CD8-positive, alpha-beta memory T cell (primary cell): ENCODE measurements around the gene YAP1. TPM values are rescaled to one million over a fixed set of nuclear protein-coding genes. Genes with fewer than 3 reads are reported as not detected.
"Not testable (repeated sequence)": the region's sequence is repeated elsewhere in the genome, so short reads cannot be mapped to it uniquely, and the experiment has no call there.

Experiments used
- CTCF ChIA-PET: fragments of 350-600 bp; sonication (Branson Sonifier 250); formaldehyde crosslinking; loops from one replicate; lab custom pipeline; 2021; ENCODE audit warnings: antibody characterized with exemption; lab: Charles Lee
- POLR2A ChIA-PET: fragments of 350-600 bp; sonication (Branson Sonifier 250); formaldehyde crosslinking; loops from one replicate; lab custom pipeline; 2021; ENCODE audit warnings: antibody characterized with exemption; lab: Charles Lee
- DNase-seq, 5 donors: peaks; one replicate each; pipeline versions ENCODE4 v3.0.0 to v3.0.0-alpha.2; 2020 to 2022; ENCODE audit warnings: mixed read lengths in 1 of 5
- H3K27ac ChIP-seq: one replicate; pipeline ENCODE4 v1.7.0; 2013; ENCODE audit warnings: low read depth, mild to moderate bottlenecking, low read length, moderate library complexity
- H3K27me3 ChIP-seq: 2 replicates; pipeline ENCODE4 v1.7.0; 2013; ENCODE audit warnings: low read length, mild to moderate bottlenecking; ENCODE audit not compliant: insufficient read depth, poor library complexity, severe bottlenecking
- H3K36me3 ChIP-seq: 2 replicates; pipeline ENCODE4 v1.7.0; 2013; ENCODE audit warnings: mild to moderate bottlenecking, low read length, moderate library complexity; ENCODE audit not compliant: insufficient read depth
- H3K4me1 ChIP-seq: 2 replicates; pipeline ENCODE4 v1.7.0; 2013; ENCODE audit warnings: mild to moderate bottlenecking, low read length, moderate library complexity; ENCODE audit not compliant: insufficient read depth
- H3K4me3 ChIP-seq: 2 replicates; pipeline ENCODE4 v1.7.0; 2013; ENCODE audit warnings: mild to moderate bottlenecking, low read length
- H3K9me3 ChIP-seq: 2 replicates; pipeline ENCODE4 v1.7.0; 2013; ENCODE audit warnings: mild to moderate bottlenecking, low read length
- H3K27ac Mint-ChIP-seq, 8 donors: one replicate each; pipeline ENCODE4 v1.8.0; 2020 to 2021; ENCODE audit warnings: mixed read lengths in 8 of 8, mild to moderate bottlenecking in 6 of 8, inconsistent platforms in 3 of 8, moderate library complexity in 3 of 8
- H3K27me3 Mint-ChIP-seq, 2 donors: one replicate each; pipeline ENCODE4 v1.8.0; 2020 to 2021; ENCODE audit warnings: mixed read lengths in 2 of 2, mild to moderate bottlenecking in 1 of 2, moderate library complexity in 1 of 2
- H3K36me3 Mint-ChIP-seq, 3 donors: one replicate each; pipeline ENCODE4 v1.8.0; 2020 to 2021; ENCODE audit warnings: mixed read lengths in 3 of 3, inconsistent platforms in 1 of 3, mild to moderate bottlenecking in 1 of 3
- H3K4me1 Mint-ChIP-seq, 3 donors: one replicate each; pipeline ENCODE4 v1.8.0; 2020 to 2021; ENCODE audit warnings: mixed read lengths in 3 of 3, inconsistent platforms in 1 of 3, mild to moderate bottlenecking in 1 of 3
- H3K4me3 Mint-ChIP-seq, 7 donors: one replicate each; pipeline ENCODE4 v1.8.0; 2020 to 2021; ENCODE audit warnings: mixed read lengths in 7 of 7, mild to moderate bottlenecking in 6 of 7, moderate library complexity in 4 of 7, inconsistent platforms in 2 of 7
- H3K9me3 Mint-ChIP-seq, 5 donors: one replicate each; pipeline ENCODE4 v1.8.0; 2020 to 2022; ENCODE audit warnings: mixed read lengths in 5 of 5, mild to moderate bottlenecking in 3 of 5, moderate library complexity in 2 of 5, inconsistent platforms in 1 of 5
- polyA plus RNA-seq: library from polyadenylated mRNA; unstranded; fragments of 300-500 nt; fragmentation: Illumina TruSeq; gene quantifications from one replicate; pipeline ENCODE4 v1.2.3, GENCODE V29; 2021
- total RNA-seq, 2 experiments: library from RNA; stranded (reverse); gene quantifications; one replicate each; pipeline ENCODE4 v1.2.3, GENCODE V29; 2021

Gene YAP1
- total and polyA plus RNA-seq, 3 experiments from 2014 or later = 0.12 to 0.42 (median 0.20) TPM

DNA sequence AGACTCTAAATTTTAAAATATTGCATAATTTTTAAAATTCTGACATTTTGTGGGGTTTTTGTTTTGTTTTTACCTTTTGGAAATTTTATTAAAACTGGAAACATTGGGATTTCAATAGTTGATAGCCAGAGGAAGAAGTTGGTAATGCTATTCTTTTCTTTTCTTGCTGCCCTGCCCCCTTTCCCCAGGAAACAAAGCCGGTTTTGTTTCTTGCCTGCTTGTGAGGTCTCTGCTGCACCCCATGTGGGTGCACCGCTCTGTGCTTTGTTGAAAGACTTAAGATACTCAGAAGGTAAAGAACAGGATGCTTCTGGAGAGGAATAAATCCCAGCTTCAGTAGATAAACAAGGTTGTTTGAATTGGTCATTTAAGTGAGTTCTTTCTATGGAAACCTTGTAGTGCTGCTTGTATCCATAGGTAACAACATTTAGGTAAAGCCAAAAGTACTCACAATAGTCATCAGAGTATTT, 87.5 kb downstream of the YAP1 start:
- no peaks in the 10 kb centered on the region for H3K36me3 Mint-ChIP-seq
- peaks cover 0 to 3% (median 2%) of the 10 kb centered on the region in 5 donors for H3K9me3 Mint-ChIP-seq
- no peaks in the 10 kb centered on the region for H3K4me1 Mint-ChIP-seq
- H3K4me1 ChIP-seq = no peaks in the 10 kb centered on the region
- POLR2A ChIA-PET = no interaction called here
- peaks cover 6 to 37% of the 10 kb centered on the region in 2 donors for H3K27me3 Mint-ChIP-seq
- no peak for DNase-seq
- H3K9me3 ChIP-seq = no peaks in the 10 kb centered on the region
- CTCF ChIA-PET = no interaction called here
- no peaks in the 10 kb centered on the region for H3K36me3 ChIP-seq
- H3K4me3 ChIP-seq = no peak overlapping the region
- H3K27ac Mint-ChIP-seq = no peak overlapping the region
- H3K27ac ChIP-seq = no peak overlapping the region
- no peaks in the 10 kb centered on the region for H3K27me3 ChIP-seq
- no peak overlapping the region for H3K4me3 Mint-ChIP-seq

GRCh38 chr11:102199673-102200072, 89.4 kb downstream of the YAP1 start:
- ChIA-PET POLR2A (no interaction called here), CTCF (no interaction called here)
- Mint-ChIP-seq H3K27ac (no peak overlapping the region), H3K4me1 (no peaks in the 10 kb centered on the region), H3K36me3 (no peaks in the 10 kb centered on the region), H3K27me3 (peaks cover 8 to 39% of the 10 kb centered on the region in 2 donors), H3K9me3 (peaks cover 0 to 3% (median 2%) of the 10 kb centered on the region in 5 donors), H3K4me3 (no peak overlapping the region)
- H3K27ac ChIP-seq = no peak overlapping the region
- H3K36me3 ChIP-seq = no peaks in the 10 kb centered on the region
- no peak overlapping the region for H3K4me3 ChIP-seq
- H3K9me3 ChIP-seq = no peaks in the 10 kb centered on the region
- no peaks in the 10 kb centered on the region for H3K27me3 ChIP-seq
- DNase-seq = no peak
- H3K4me1 ChIP-seq = no peaks in the 10 kb centered on the region

- H3K27ac Mint-ChIP-seq, CTCF ChIA-PET: not testable (repeated sequence)
Observed at GRCh38 chr11:102200325-102200724, 90.1 kb downstream of the YAP1 start.

GRCh38 chr11:102201776-102202175, 91.5 kb downstream of the YAP1 start:
- H3K4me3 Mint-ChIP-seq = no peak overlapping the region

More at GRCh38 chr11:102200325-102200724, 90.1 kb downstream of the YAP1 start:
- H3K4me1 Mint-ChIP-seq, H3K9me3 ChIP-seq, H3K4me3 ChIP-seq, H3K4me3 Mint-ChIP-seq, H3K9me3 Mint-ChIP-seq, H3K27me3 ChIP-seq, POLR2A ChIA-PET, H3K27ac ChIP-seq, DNase-seq, H3K36me3 Mint-ChIP-seq, H3K4me1 ChIP-seq, H3K36me3 ChIP-seq: not testable (repeated sequence)
- peaks cover 8 to 40% of the 10 kb centered on the region in 2 donors for H3K27me3 Mint-ChIP-seq

GRCh38 chr11:102202972-102203371, 92.7 kb downstream of the YAP1 start:
- Mint-ChIP-seq H3K4me3 (no peak overlapping the region), H3K9me3 (no peaks in the 10 kb centered on the region), H3K4me1 (no peaks in the 10 kb centered on the region), H3K27me3 (peaks cover 6 to 44% of the 10 kb centered on the region in 2 donors), H3K27ac (no peak overlapping the region), H3K36me3 (no peaks in the 10 kb centered on the region)
- Histone ChIP-seq H3K27me3 (peaks cover 4% of the 10 kb centered on the region), H3K4me1 (no peaks in the 10 kb centered on the region), H3K4me3 (no peak overlapping the region), H3K27ac (no peak overlapping the region), H3K36me3 (no peaks in the 10 kb centered on the region), H3K9me3 (no peaks in the 10 kb centered on the region)
- no peak for DNase-seq
- ChIA-PET POLR2A (no interaction called here), CTCF (no interaction called here)

More at GRCh38 chr11:102201776-102202175, 91.5 kb downstream of the YAP1 start:
- Mint-ChIP-seq H3K36me3 (no peaks in the 10 kb centered on the region), H3K4me1 (no peaks in the 10 kb centered on the region), H3K27me3 (peaks cover 8 to 47% of the 10 kb centered on the region in 2 donors), H3K9me3 (no peaks in the 10 kb centered on the region), H3K27ac (no peak overlapping the region)
- Histone ChIP-seq H3K4me3 (no peak overlapping the region), H3K9me3 (no peaks in the 10 kb centered on the region), H3K36me3 (no peaks in the 10 kb centered on the region), H3K27me3 (peaks cover 4% of the 10 kb centered on the region), H3K4me1 (no peaks in the 10 kb centered on the region), H3K27ac (no peak overlapping the region)
- DNase-seq = no peak
- POLR2A ChIA-PET = no interaction called here
- CTCF ChIA-PET = no interaction called here

DNA sequence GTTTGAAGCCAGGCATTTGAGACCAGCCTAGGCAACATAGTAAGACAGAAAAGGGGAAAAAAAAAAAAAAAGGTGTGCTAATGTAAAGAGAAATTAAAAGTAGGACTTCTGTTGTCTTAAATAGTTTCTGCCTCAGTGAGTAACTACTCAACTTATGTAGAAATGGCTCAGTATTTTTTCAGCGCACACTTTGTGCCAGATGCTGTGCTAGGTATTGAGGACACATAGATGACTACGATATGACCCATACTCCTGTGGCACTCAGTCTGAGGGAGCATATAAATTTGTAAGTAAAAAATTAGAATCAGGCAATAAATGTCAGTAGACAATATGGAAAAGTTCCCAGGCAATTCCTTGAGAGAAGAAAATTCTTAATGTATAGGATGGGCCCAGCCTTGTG, 93.9 kb downstream of the YAP1 start:
- peaks cover 4% of the 10 kb centered on the region for H3K27me3 ChIP-seq
- H3K4me1 Mint-ChIP-seq = no peaks in the 10 kb centered on the region
- H3K27ac ChIP-seq = no peak overlapping the region
- H3K27me3 Mint-ChIP-seq = peaks cover 2 to 38% of the 10 kb centered on the region in 2 donors
- no peaks in the 10 kb centered on the region for H3K4me1 ChIP-seq
- no peaks in the 10 kb centered on the region for H3K36me3 ChIP-seq
- POLR2A ChIA-PET = no interaction called here
- H3K27ac Mint-ChIP-seq = no peak overlapping the region
- no peak for DNase-seq
- CTCF ChIA-PET = no interaction called here
- no peaks in the 10 kb centered on the region for H3K36me3 Mint-ChIP-seq
- H3K9me3 ChIP-seq = no peaks in the 10 kb centered on the region
- H3K9me3 Mint-ChIP-seq = no peaks in the 10 kb centered on the region
- H3K4me3 Mint-ChIP-seq = no peak overlapping the region
- H3K4me3 ChIP-seq = no peak overlapping the region

GRCh38 chr11:102205805-102206204, 95.6 kb downstream of the YAP1 start:
- H3K27me3 ChIP-seq = peaks cover 4% of the 10 kb centered on the region
- CTCF ChIA-PET = no interaction called here
- Mint-ChIP-seq H3K27ac (peak overlapping the region in 1 of 8 donors; percentile 16), H3K9me3 (no peaks in the 10 kb centered on the region), H3K4me1 (no peaks in the 10 kb centered on the region), H3K27me3 (peaks cover 7 to 44% of the 10 kb centered on the region in 2 donors), H3K36me3 (no peaks in the 10 kb centered on the region), H3K4me3 (no peak overlapping the region)
- H3K4me3 ChIP-seq = no peak overlapping the region
- POLR2A ChIA-PET = no interaction called here
- no peak overlapping the region for H3K27ac ChIP-seq
- H3K9me3 ChIP-seq = no peaks in the 10 kb centered on the region
- H3K36me3 ChIP-seq = no peaks in the 10 kb centered on the region
- H3K4me1 ChIP-seq = no peaks in the 10 kb centered on the region
- no peak for DNase-seq

- Mint-ChIP-seq H3K36me3 (no peaks in the 10 kb centered on the region), H3K9me3 (no peaks in the 10 kb centered on the region), H3K27ac (no peak overlapping the region), H3K4me1 (no peaks in the 10 kb centered on the region), H3K27me3 (peaks cover 8 to 41% of the 10 kb centered on the region in 2 donors), H3K4me3 (no peak overlapping the region)
- POLR2A ChIA-PET = no interaction called here
- CTCF ChIA-PET = no interaction called here
- H3K4me3 ChIP-seq = no peak overlapping the region
- H3K9me3 ChIP-seq = no peaks in the 10 kb centered on the region
- no peaks in the 10 kb centered on the region for H3K4me1 ChIP-seq
- H3K27ac ChIP-seq = no peak overlapping the region
- no peak for DNase-seq
- H3K27me3 ChIP-seq = peaks cover 4% of the 10 kb centered on the region
- no peaks in the 10 kb centered on the region for H3K36me3 ChIP-seq
Observed at GRCh38 chr11:102208835-102209234, 98.6 kb downstream of the YAP1 start.
